BE2C (cell line): ENCODE measurements around the gene GPR37L1.

Source experiments
- DNase-seq: peaks from one replicate; pipeline ENCODE4 v3.0.0-alpha.2; 2020
- H3K27me3 ChIP-seq: fragments of 250-450 bp; sonication (Bioruptor Pico); 2 replicates; pipeline ENCODE4 v1.5.1; 2020; ENCODE audit warnings: mild to moderate bottlenecking
- H3K36me3 ChIP-seq: fragments of 250-450 bp; sonication (Bioruptor Pico); 2 replicates; pipeline ENCODE4 v1.5.1; 2020; ENCODE audit warnings: mild to moderate bottlenecking
- H3K4me1 ChIP-seq: fragments of 250-450 bp; sonication (Bioruptor Pico); 2 replicates; pipeline ENCODE4 v1.5.1; 2020
- H3K4me3 ChIP-seq: 2 replicates; pipeline ENCODE4 v1.5.1; 2011; ENCODE audit warnings: low read depth, low read length
- H3K9me3 ChIP-seq: fragments of 250-450 bp; sonication (Bioruptor Pico); 2 replicates; pipeline ENCODE4 v1.5.1; 2020
- CTCF ChIP-seq: IDR thresholded peaks from 2 replicates; pipeline ENCODE4 v1.5.1; 2012; ENCODE audit warnings: mild to moderate bottlenecking, low read depth, low read length

The GPR37L1 gene

DNA sequence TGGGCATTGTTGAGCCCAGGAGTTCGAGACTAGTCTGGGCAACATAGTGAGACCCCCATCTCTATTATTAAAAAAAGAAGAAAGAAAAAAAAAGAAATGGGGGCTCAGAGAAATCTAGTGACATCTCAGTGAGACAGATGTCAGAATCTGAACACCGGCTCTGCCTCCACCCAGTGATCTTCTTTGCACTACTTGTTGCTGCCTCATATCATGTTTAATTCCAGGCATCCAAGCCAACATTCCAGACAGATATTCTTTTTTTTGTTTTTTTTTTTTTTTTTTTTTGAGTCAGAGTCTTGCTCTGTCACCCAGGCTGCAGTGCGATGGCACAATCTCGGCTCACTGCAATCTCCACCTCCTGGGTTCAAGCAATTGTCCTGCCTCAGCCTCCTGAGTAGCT lies 26.8 kb downstream of the GPR37L1 start:
- Histone ChIP-seq H3K4me1 (no peaks in the 10 kb centered on the region), H3K27me3 (no peaks in the 10 kb centered on the region), H3K36me3 (no peaks in the 10 kb centered on the region), H3K9me3 (no peaks in the 10 kb centered on the region), H3K4me3 (no peak overlapping the region)
- TF ChIP-seq CTCF = no peak
- no peak for DNase-seq

DNA sequence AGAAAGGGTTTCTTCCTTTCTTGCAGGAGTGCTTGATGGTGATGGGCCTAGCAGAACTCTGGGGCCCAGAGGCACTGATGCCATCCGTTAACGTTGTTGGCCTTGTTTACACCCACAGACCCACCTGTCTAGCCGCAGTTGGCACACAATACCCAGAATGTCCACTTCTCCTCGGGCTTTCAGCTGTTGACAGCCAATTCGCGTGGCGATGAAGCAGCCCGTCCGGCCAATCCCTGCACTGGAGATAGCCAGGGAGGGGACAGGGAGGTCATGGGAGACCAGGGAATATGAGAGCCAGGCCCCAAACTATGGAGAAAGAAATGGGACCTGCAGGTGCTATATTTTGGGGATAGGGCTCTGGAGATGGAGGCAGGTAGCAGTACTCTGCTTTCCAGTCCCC lies 27.5 kb downstream of the GPR37L1 start:
- TF ChIP-seq CTCF = no peak
- Histone ChIP-seq H3K36me3 (no peaks in the 10 kb centered on the region), H3K4me1 (peaks cover 4% of the 10 kb centered on the region), H3K9me3 (no peaks in the 10 kb centered on the region), H3K4me3 (no peak overlapping the region), H3K27me3 (no peaks in the 10 kb centered on the region)
- DNase-seq = no peak

GRCh38 chr1:202150602-202151001 lies 27.9 kb downstream of the GPR37L1 start:
- Histone ChIP-seq H3K4me1 (peaks cover 8% of the 10 kb centered on the region), H3K27me3 (no peaks in the 10 kb centered on the region), H3K4me3 (no peak overlapping the region), H3K36me3 (no peaks in the 10 kb centered on the region), H3K9me3 (no peaks in the 10 kb centered on the region)
- DNase-seq = no peak
- TF ChIP-seq CTCF = no peak

DNA sequence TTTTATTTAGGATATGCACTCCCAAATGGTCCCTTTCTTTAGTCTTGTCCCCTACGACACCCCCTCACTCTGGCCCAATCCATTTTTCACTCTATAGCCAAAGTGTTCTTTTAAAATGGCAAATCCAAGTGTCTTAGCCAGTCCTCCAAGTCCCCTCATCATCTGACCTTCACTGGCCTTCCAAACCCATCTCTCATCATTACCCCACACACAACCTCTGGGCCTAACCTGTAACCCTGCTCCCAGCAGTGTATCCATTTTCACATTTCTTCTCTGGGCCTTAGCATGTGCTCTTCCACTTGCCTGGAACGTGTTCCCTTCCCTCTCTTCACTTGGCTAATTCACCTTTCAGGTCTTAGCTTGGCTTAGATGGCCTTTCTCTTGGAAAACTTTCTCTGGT lies 28.3 kb downstream of the GPR37L1 start:
- Histone ChIP-seq H3K9me3 (no peaks in the 10 kb centered on the region), H3K27me3 (no peaks in the 10 kb centered on the region), H3K4me1 (peaks cover 9% of the 10 kb centered on the region), H3K36me3 (no peaks in the 10 kb centered on the region), H3K4me3 (no peak overlapping the region)
- DNase-seq = no peak
- TF ChIP-seq CTCF = no peak

DNA sequence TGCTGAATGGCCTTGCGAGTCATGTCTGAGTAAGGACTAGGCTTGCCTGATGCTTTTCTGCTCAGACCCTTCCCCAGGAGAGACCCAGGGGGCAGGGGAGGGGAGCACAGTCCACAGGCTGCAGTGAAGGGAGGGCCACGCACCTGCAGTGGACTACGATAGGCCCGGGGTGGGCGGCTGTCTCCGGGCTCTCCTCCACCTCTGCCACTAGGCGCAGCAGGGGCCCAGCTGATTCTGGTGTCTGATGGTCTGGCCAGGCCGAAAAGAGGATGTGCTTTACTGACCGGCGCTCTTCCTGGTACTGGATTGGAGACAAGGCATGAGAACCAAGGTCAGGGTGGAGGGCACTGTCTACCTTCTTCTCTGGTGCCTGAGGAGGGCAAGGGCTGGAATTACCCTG lies 29.7 kb downstream of the GPR37L1 start:
- Histone ChIP-seq H3K4me1 (peaks cover 9% of the 10 kb centered on the region), H3K4me3 (no peak overlapping the region)
- TF ChIP-seq CTCF = no peak

GRCh38 chr1:202153284-202153683 lies 30.6 kb downstream of the GPR37L1 start:
- no peaks in the 10 kb centered on the region for H3K36me3 ChIP-seq
- H3K4me1 ChIP-seq = peaks cover 9% of the 10 kb centered on the region
- no peak for DNase-seq
- H3K4me3 ChIP-seq = no peak overlapping the region
- no peaks in the 10 kb centered on the region for H3K27me3 ChIP-seq
- no peak for TF ChIP-seq CTCF
- H3K9me3 ChIP-seq = no peaks in the 10 kb centered on the region

More for the DNA sequence above, 29.7 kb downstream of the GPR37L1 start:
- no peaks in the 10 kb centered on the region for H3K9me3 ChIP-seq
- no peaks in the 10 kb centered on the region for H3K36me3 ChIP-seq
- no peaks in the 10 kb centered on the region for H3K27me3 ChIP-seq
- DNase-seq = no peak
